Limb (tissue), 2 donors: ENCODE data around the gene OCEL1.
A peak's percentile ranks its signal among the peaks of the same experiment; 100 is the strongest.

ENCODE experiments used
- DNase-seq, 2 donors: peaks; one replicate each; pipeline ENCODE4 v3.0.0-alpha.2; 2016; ENCODE audit errors: extremely low spot score in 2 of 2

The OCEL1 gene

GRCh38 chr19:17237747-17238706, 12.0 kb downstream of the OCEL1 start:
- DNase-seq, result no peak

GRCh38 chr19:17240062-17240752, 14.2 kb downstream of the OCEL1 start:
- DNase-seq, result no peak

GRCh38 chr19:17240826-17241399, 14.9 kb downstream of the OCEL1 start:
- no peak for DNase-seq

DNA sequence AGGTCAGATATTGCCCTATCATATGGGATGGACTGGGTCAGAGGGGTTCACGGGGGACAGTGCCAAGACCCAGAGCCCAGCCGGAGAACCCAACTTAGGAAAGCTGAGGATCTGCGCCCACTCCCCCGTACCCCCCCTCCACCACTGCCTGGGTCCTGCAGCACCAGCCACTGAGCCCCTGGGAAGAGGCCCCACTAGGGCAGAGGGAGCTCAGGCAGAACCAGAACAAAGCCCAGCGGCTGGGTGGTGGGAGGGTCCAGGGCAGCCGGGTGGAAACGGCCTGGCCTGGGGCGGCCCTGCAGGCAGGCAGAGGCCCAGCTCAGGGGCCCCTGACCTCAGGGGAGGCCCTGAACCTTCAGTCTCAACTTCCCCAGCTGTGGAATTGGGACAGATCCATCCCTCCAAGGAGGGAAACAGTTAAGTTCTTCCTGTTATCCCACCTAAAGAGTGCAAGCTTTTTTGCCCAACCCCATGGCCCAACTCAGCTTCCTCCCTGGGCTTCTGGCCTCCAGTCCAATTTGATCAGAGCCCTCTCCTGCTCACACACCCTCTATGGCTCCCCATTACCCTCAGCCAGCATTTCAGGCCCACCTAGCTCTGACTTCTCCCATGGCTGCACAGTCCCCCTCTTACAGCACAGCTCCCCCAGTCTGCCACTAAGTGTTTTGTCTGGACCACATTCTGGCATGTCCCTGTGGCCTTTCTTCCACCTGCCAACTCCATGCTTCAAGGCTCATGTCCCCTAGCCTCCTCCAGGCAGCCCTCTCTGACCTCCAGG, 16.6 kb downstream of the OCEL1 start:
- DNase-seq, result no peak

DNA sequence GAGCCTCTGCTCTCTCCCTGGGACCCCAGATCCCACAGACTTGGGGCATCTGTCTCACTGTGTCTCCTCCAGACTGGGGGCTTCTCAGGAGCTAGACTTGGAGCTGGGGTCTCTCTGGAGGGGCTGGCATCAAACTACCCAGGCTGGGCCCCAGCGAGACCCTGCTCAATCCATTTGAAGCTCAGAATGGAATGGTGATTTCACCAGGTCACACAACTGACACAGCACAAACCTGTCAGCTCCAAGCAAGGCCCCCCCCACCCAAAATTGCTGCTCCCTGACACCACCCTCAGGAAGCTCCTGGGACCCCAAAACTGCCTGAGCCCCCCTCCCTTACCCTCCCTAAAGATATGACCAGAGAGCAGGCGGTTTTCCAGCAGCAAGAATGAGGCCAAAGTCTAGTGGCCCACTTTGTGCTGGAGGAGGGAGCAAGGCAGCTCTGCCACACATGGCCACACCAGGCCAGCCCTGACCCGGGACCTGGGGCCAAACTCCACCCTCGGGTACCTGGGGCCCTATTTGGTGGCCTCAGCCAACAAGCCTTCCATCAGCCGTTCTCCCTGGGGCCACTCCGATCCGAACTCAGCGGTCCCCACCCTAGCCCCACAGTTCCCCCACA, 17.3 kb downstream of the OCEL1 start:
- DNase-seq, result no peak

DNA sequence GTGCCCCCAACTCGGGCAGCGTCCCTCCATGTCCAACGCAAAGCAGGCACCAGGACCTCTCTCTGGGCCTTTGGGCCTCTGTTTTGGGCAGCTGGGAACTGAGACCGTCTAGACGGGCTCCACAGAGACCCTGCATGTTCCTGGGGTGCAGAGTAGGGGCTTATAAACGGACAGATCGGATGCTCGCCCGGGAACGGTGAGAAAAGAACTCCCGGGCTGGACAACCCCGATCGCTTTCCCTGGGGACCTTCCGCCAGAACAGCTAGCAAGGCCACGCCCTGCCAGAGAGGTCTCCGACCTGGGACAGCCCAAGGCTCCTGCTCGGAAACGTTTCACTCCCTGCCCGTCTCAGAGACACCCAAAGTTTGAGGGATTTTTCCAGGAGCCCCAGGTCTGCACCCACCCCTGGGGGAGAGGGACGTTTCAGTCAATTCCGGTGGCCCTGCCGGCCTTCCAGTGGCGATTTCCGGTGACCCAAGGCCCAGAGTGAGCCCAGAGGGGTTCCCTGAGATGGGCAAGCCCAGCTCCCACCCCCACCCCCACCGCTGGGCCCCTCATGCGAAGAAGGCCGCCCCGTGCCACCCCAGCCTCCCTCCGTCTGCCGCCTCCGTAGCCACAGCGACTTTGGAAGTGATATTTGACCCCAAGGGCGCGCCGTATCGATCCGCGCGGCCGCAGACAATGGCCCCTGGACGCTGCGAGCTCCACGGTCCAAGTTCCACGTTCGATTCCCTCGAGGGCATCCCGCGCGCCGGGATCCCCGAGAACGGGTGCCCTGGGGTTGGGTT, 18.0 kb downstream of the OCEL1 start:
- DNase-seq, result no peak

DNA sequence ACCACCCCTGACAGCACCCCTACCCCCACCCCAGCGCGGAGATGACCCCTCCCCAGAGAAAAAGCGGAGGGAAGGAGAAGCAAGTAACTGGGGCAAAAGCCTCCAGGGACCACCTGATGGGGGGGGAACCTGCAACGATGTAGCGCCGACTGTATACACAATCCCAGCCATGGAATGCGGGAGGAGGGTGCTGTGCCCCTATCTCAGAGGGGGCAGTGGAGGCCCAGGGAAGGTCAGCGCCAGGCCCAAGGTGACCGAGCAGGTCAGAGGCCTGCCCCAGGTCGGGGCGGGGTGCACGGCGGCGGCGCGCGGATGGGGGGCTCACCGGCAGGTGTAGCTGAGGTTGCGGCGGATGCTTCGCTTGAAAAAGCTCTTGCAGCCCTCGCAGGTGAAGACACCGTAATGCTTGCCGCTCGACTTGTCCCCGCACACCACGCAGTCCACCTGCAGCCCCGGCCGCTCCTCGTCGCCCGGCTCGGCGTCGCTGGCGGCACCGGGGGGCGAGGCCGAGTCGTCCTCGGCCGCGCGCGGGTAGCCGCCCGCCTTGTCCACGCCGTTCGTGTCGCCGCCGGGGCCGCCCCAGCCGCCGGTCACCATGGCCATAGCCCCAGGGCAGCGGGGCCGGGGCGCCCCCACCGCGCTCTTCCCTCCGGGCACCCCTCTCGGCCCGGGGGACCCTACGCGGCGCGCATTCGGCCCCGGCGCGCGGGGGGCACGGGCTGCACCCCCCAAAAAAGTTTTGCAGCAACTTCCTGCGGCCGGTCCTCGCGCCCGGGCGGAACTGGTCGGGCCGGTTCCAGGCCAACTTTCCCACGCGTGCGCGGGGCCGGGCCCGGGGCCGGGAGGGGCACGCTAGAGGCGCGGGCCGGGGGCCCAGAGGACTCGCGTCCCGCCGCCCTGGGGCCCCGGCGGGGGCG, 18.9 kb downstream of the OCEL1 start:
- peak in 1 of 2 donors; percentile 68 for DNase-seq

DNA sequence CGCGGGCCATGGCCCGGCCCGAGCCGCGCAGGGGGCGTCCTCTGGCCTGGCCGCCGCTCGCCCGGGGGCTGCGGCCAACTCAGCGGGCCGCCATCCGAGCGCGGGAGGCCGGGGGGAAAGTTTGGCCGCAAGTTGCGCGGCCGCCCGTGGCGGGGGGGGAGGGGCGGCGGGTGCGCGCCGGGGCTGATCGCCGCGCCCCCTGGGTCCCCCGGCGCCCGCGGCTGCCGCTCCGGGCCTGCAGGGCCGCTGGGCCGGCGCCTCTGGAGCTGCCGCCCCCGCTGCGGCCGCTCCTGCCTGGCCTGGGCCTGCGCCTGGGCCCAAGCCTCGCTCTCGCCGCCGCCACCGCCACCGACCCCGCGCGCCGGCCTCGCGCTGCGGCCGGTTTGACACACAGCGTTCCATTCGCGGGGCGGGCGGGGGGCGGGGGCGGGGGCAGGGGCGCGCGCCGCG, 19.5 kb downstream of the OCEL1 start, which contains the start of gene NR2F6:
NR2F6 (minus strand) TSS at position 385 of the 450 bp plus-strand sequence. CDS start 699 bp downstream, outside the sequence.
- no peak for DNase-seq

DNA sequence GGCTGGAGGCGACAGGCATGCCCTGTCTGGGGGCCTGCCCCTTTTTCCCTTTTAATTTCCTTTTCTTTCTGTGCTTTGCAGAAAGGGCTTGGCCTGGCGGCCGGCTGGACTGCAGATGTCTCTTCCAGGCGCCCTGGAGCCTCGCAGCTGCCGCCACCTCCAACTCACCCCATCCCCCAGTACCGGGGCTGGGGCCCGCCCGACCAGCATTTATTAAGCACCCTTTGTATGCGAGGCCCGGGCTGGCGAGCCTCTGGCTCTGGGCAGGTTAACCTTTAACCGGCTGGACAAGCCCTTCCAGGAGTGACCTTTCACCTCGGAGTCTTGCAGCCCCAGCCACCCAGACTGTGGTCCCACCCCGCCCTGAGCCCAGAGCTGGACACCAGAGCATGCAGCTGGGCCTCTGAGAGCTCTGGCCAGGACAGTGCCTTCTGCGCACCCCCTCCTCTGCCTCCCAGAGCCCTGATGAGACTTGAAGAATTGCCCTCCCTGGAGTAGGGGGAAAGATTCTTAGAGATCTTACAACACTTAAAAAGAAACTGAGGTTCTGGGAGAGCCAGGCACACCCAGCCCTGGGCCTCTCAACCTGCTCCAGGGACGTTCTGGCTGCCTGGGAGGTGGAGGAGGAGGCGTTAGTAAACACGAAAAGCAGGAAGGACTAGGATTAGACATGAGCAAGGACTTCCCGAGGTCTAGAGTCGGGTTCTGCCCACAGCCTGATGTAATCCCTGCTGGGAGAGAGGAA, 20.8 kb downstream of the OCEL1 start:
- peak in 1 of 2 donors; percentile 52 for DNase-seq

GRCh38 chr19:17248011-17248776, 22.2 kb downstream of the OCEL1 start:
- no peak for DNase-seq

GRCh38 chr19:17249887-17250548, 24.0 kb downstream of the OCEL1 start:
- no peak for DNase-seq

DNA sequence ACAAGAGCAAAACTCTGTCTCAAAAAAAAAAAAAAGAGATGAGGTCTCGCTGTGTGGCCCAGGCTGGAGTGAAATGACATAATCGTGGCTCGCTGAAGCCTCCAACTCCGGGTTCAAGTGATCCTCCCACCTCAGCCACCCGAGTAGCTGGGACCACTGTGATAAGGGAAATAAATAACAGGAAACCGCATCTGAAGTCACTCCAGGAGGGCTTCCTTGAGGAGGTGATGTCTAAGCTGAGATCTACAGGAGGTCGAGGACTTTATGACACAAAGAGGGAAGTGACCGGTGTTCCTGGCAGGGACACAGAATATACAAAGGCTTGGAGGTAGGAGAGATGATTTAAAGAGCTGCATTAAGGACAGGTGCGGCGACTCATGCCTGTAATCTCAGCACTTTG, 28.6 kb downstream of the OCEL1 start:
- DNase-seq, result no peak

GRCh38 chr19:17255150-17255621, 29.2 kb downstream of the OCEL1 start:
- no peak for DNase-seq

DNA sequence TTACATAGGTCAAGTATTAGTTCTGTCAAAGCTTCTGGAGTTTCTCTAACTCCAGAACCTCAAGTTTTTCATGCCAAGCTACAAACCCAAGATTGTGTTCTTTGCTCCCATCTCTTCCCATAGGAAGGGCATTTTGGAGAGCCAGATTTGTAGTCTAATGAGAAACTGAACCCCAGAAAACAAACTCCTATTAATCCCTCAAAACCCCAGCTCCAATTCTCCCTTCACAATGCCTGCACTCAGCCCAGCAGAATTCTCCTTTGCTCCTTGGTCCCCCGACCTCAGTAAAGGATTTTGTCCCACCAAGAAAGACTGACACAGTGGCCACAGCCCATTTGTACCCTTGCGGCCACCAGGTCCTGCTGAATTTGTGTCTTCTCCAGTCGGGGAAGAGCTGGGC, 30.1 kb downstream of the OCEL1 start:
- DNase-seq, result no peak

- DNase-seq, result no peak
These were observed 33.2 kb downstream of the OCEL1 start for GRCh38 chr19:17259118-17259780.

DNA sequence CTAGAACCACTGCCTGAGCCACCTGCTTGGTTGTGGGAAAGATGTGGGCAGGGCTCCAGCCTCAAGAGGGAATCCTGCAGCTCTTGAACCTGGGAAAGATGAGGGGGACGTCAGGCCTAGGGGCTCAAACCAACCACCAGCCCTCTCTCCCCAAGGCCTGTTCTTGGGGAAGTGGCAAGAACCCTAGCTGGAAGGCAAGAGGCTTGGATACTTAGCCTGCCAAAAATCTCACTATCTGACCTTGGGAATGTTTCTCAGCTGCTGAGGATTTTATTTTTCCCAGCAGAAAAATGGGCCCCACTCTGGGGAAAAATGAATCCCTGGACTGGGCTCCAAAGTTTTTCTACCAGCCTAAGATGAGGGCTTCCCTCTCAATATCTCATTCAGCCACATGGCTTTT, 33.9 kb downstream of the OCEL1 start:
- no peak for DNase-seq
